GM23338 (cell line): Measurements from ENCODE around the gene NET1. TPM values are rescaled to one million over a fixed set of nuclear protein-coding genes. Genes with fewer than 3 reads are reported as not detected.

Experiments used
- ATAC-seq: fragments of 200-7000 bp; cut with Tn5 transposase; 3 replicates; pipeline ENCODE4 v1.9.1; 2020
- DNase-seq: peaks from one replicate; pipeline ENCODE4 v3.0.0-alpha.2; 2015; ENCODE audit warnings: low spot score
- H2AFZ ChIP-seq: fragments of 200-600 bp; sonication (generic); 2 replicates; pipeline ENCODE4 v1.8.0; 2016; ENCODE audit warnings: antibody characterized with exemption, mild to moderate bottlenecking, moderate library complexity
- H3F3A ChIP-seq: fragments of 200-600 bp; sonication (generic); replicated peaks from 2 replicates; pipeline ENCODE4 v1.8.0; 2017; ENCODE audit warnings: antibody characterized with exemption, mixed run types, low read depth
- H3K27ac ChIP-seq: fragments of 200-600 bp; sonication (generic); 2 replicates; pipeline ENCODE4 v1.6.1; 2016; ENCODE audit warnings: low read depth
- H3K27me3 ChIP-seq: fragments of 200-600 bp; sonication (generic); 2 replicates; pipeline ENCODE4 v1.8.0; 2016; ENCODE audit warnings: mild to moderate bottlenecking, mixed run types, moderate library complexity; ENCODE audit not compliant: insufficient read depth
- H3K36me3 ChIP-seq: fragments of 200-600 bp; sonication (generic); 2 replicates; pipeline ENCODE4 v1.8.0; 2016; ENCODE audit warnings: mild to moderate bottlenecking; ENCODE audit not compliant: insufficient read depth
- H3K4me1 ChIP-seq: fragments of 200-600 bp; sonication (generic); 2 replicates; pipeline ENCODE4 v1.8.0; 2016; ENCODE audit warnings: mild to moderate bottlenecking, moderate library complexity; ENCODE audit not compliant: insufficient read depth
- H3K4me2 ChIP-seq: fragments of 200-600 bp; sonication (generic); 2 replicates; pipeline ENCODE4 v1.7.1; 2017; ENCODE audit warnings: mixed run types
- H3K4me3 ChIP-seq: fragments of 200-600 bp; sonication (generic); 2 replicates; pipeline ENCODE4 v1.6.1; 2016; ENCODE audit warnings: mixed run types
- H3K79me2 ChIP-seq: fragments of 200-600 bp; sonication (generic); replicated peaks from 2 replicates; pipeline ENCODE4 v1.8.0; 2017; ENCODE audit warnings: mild to moderate bottlenecking; ENCODE audit not compliant: insufficient read depth
- H3K9me2 ChIP-seq: fragments of 200-600 bp; sonication (generic); 2 replicates; pipeline ENCODE4 v1.8.0; 2017; ENCODE audit not compliant: insufficient read depth
- H4K20me1 ChIP-seq: fragments of 200-600 bp; sonication (generic); replicated peaks from 2 replicates; pipeline ENCODE4 v1.8.0; 2017; ENCODE audit warnings: mild to moderate bottlenecking; ENCODE audit not compliant: insufficient read depth
- H3K27ac Mint-ChIP-seq: 2 replicates; pipeline ENCODE4 v1.8.0; 2020; ENCODE audit warnings: inconsistent platforms, mild to moderate bottlenecking, moderate library complexity, mixed read lengths
- H3K27me3 Mint-ChIP-seq: 3 replicates; pipeline ENCODE4 v1.8.0; 2022; ENCODE audit warnings: low read depth, mild to moderate bottlenecking, moderate library complexity, mixed read lengths, inconsistent platforms; ENCODE audit not compliant: insufficient read depth, poor library complexity
- H3K36me3 Mint-ChIP-seq: 3 replicates; pipeline ENCODE4 v1.8.0; 2021; ENCODE audit warnings: low read depth, mild to moderate bottlenecking, inconsistent platforms, moderate library complexity, mixed read lengths
- H3K4me1 Mint-ChIP-seq: 3 replicates; pipeline ENCODE4 v1.8.0; 2020; ENCODE audit warnings: mild to moderate bottlenecking, inconsistent platforms, mixed read lengths
- H3K4me3 Mint-ChIP-seq: 3 replicates; pipeline ENCODE4 v1.8.0; 2021; ENCODE audit warnings: moderate library complexity, mild to moderate bottlenecking, inconsistent platforms, mixed read lengths
- H3K9me3 Mint-ChIP-seq: 3 replicates; pipeline ENCODE4 v1.8.0; 2020; ENCODE audit warnings: moderate library complexity, mild to moderate bottlenecking, inconsistent platforms, mixed read lengths
- CREB1 ChIP-seq: fragments of 250-450 bp; sonication (Bioruptor Pico); IDR thresholded peaks from 2 replicates; pipeline ENCODE4 v1.5.0; 2020; ENCODE audit warnings: low read depth, mild to moderate bottlenecking, moderate library complexity
- CTCF ChIP-seq, 2 experiments: fragments of 200-600 bp in 1 of 2; sonication (generic) in 1 of 2; conservative IDR thresholded peaks; 2 replicates each; pipeline versions ENCODE4 v1.5.1 to v1.6.1; 2016 to 2017; ENCODE audit warnings: antibody characterized with exemption in 2 of 2, low read depth in 2 of 2, mild to moderate bottlenecking in 2 of 2, moderate library complexity in 1 of 2
- EZH2 ChIP-seq: fragments of 200-600 bp; sonication (generic); IDR thresholded peaks from one replicate; pipeline ENCODE4 v1.8.0; 2017; ENCODE audit warnings: antibody characterized with exemption, mild to moderate bottlenecking, low read depth; ENCODE audit not compliant: unreplicated experiment
- EZH2phosphoT487 ChIP-seq: fragments of 200-600 bp; sonication (generic); IDR thresholded peaks from one replicate; pipeline ENCODE4 v1.8.1; 2018; ENCODE audit warnings: antibody characterized with exemption; ENCODE audit not compliant: unreplicated experiment
- NANOG ChIP-seq: IDR thresholded peaks from 2 replicates; pipeline ENCODE4 v1.6.1; 2016; ENCODE audit warnings: antibody characterized with exemption, borderline replicate concordance
- POLR2AphosphoS5 ChIP-seq: IDR thresholded peaks from 2 replicates; pipeline ENCODE4 v1.6.1; 2016; ENCODE audit warnings: antibody characterized with exemption, low read depth
- REST ChIP-seq: IDR thresholded peaks from one replicate; pipeline ENCODE4 v1.6.1; 2018; ENCODE audit warnings: antibody characterized with exemption; ENCODE audit not compliant: unreplicated experiment
- STAT1 ChIP-seq: IDR thresholded peaks from one replicate; pipeline ENCODE4 v1.6.1; 2016; ENCODE audit warnings: antibody characterized with exemption; ENCODE audit not compliant: unreplicated experiment
- ZNF114 ChIP-seq: fragments of 250-450 bp; sonication (Bioruptor Pico); IDR thresholded peaks from 2 replicates; pipeline ENCODE4 v1.5.0; 2020; ENCODE audit warnings: mild to moderate bottlenecking, moderate library complexity
- polyA plus RNA-seq: library from polyadenylated mRNA; unstranded; fragments of >200 nt; fragmentation: Nextera tagmentation; extraction: Ambion mirVana; gene quantifications from 2 replicates; pipeline ENCODE4 v1.2.1, GENCODE V29; 2016
- total RNA-seq: library from RNA; depleted of rRNA; stranded (reverse); fragments of >200 nt; shearing (Covaris generic); gene quantifications from 2 replicates; pipeline ENCODE4 v1.2.3, GENCODE V29; 2014
- TF ChIP-seq, protein P1 (sequence below): IDR thresholded peaks from 2 replicates; pipeline ENCODE4 v1.6.1; 2016; ENCODE audit warnings: antibody characterized with exemption
- TF ChIP-seq, protein P2 (sequence below): fragments of 250-450 bp; sonication (Bioruptor Pico); IDR thresholded peaks from 2 replicates; pipeline ENCODE4 v1.5.0; 2020; ENCODE audit warnings: mild to moderate bottlenecking, moderate library complexity

The NET1 gene
- total and polyA plus RNA-seq, 2 experiments from 2014 or later = 47.9 to 93.9 TPM

DNA sequence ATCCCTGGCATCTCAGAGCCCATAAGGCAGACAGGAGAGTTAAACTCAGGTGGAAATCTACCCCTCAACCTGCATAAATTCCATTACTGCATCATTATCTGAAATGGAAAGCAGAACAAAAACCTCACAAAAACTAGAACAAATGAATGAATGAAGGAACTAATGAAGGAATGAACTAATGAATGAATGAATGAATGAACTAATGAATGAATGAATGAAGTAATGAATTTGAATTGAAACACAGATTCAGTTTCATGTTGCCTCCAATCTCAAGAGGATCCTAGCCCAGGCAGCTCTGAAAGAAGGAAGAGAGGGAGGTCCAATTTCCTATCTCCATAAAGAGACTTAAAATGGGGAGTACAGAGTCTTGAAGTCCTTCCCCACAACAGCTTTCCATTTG lies 49.5 kb upstream of the NET1 start (continued):
- TF ChIP-seq EZH2phosphoT487 (no peak), POLR2AphosphoS5 (no peak), EZH2 (no peak), STAT1 (no peak)
- TF ChIP-seq, protein P1, sequence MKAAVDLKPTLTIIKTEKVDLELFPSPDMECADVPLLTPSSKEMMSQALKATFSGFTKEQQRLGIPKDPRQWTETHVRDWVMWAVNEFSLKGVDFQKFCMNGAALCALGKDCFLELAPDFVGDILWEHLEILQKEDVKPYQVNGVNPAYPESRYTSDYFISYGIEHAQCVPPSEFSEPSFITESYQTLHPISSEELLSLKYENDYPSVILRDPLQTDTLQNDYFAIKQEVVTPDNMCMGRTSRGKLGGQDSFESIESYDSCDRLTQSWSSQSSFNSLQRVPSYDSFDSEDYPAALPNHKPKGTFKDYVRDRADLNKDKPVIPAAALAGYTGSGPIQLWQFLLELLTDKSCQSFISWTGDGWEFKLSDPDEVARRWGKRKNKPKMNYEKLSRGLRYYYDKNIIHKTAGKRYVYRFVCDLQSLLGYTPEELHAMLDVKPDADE = no peak

- Mint-ChIP-seq H3K9me3 (peaks cover 6% of the 10 kb centered on the region), H3K27ac (no peak overlapping the region), H3K27me3 (peaks cover 9% of the 10 kb centered on the region), H3K36me3 (0 out of 3 replicates have a peak, but pooled peaks cover 2% of the 10 kb centered on the region), H3K4me3 (no peak overlapping the region), H3K4me1 (no peaks in the 10 kb centered on the region)
- no peaks in the 10 kb centered on the region for H3K79me2 ChIP-seq
- no peaks in the 10 kb centered on the region for H3F3A ChIP-seq
- no peak overlapping the region for H2AFZ ChIP-seq
- H3K36me3 ChIP-seq = no peaks in the 10 kb centered on the region
- no peak overlapping the region for H3K27ac ChIP-seq
- H3K27me3 ChIP-seq = no peaks in the 10 kb centered on the region
- H3K4me2 ChIP-seq = no peak overlapping the region
- ATAC-seq (no peak), DNase-seq (no peak)
- H4K20me1 ChIP-seq = no peaks in the 10 kb centered on the region
- peaks cover 6% of the 10 kb centered on the region; the same call in 1 of the 2 replicates for H3K9me2 ChIP-seq
- no peaks in the 10 kb centered on the region for H3K4me1 ChIP-seq
- no peak for TF ChIP-seq NANOG
- TF ChIP-seq, protein P1 = no peak
- no peak for TF ChIP-seq EZH2phosphoT487
- TF ChIP-seq, protein P2, sequence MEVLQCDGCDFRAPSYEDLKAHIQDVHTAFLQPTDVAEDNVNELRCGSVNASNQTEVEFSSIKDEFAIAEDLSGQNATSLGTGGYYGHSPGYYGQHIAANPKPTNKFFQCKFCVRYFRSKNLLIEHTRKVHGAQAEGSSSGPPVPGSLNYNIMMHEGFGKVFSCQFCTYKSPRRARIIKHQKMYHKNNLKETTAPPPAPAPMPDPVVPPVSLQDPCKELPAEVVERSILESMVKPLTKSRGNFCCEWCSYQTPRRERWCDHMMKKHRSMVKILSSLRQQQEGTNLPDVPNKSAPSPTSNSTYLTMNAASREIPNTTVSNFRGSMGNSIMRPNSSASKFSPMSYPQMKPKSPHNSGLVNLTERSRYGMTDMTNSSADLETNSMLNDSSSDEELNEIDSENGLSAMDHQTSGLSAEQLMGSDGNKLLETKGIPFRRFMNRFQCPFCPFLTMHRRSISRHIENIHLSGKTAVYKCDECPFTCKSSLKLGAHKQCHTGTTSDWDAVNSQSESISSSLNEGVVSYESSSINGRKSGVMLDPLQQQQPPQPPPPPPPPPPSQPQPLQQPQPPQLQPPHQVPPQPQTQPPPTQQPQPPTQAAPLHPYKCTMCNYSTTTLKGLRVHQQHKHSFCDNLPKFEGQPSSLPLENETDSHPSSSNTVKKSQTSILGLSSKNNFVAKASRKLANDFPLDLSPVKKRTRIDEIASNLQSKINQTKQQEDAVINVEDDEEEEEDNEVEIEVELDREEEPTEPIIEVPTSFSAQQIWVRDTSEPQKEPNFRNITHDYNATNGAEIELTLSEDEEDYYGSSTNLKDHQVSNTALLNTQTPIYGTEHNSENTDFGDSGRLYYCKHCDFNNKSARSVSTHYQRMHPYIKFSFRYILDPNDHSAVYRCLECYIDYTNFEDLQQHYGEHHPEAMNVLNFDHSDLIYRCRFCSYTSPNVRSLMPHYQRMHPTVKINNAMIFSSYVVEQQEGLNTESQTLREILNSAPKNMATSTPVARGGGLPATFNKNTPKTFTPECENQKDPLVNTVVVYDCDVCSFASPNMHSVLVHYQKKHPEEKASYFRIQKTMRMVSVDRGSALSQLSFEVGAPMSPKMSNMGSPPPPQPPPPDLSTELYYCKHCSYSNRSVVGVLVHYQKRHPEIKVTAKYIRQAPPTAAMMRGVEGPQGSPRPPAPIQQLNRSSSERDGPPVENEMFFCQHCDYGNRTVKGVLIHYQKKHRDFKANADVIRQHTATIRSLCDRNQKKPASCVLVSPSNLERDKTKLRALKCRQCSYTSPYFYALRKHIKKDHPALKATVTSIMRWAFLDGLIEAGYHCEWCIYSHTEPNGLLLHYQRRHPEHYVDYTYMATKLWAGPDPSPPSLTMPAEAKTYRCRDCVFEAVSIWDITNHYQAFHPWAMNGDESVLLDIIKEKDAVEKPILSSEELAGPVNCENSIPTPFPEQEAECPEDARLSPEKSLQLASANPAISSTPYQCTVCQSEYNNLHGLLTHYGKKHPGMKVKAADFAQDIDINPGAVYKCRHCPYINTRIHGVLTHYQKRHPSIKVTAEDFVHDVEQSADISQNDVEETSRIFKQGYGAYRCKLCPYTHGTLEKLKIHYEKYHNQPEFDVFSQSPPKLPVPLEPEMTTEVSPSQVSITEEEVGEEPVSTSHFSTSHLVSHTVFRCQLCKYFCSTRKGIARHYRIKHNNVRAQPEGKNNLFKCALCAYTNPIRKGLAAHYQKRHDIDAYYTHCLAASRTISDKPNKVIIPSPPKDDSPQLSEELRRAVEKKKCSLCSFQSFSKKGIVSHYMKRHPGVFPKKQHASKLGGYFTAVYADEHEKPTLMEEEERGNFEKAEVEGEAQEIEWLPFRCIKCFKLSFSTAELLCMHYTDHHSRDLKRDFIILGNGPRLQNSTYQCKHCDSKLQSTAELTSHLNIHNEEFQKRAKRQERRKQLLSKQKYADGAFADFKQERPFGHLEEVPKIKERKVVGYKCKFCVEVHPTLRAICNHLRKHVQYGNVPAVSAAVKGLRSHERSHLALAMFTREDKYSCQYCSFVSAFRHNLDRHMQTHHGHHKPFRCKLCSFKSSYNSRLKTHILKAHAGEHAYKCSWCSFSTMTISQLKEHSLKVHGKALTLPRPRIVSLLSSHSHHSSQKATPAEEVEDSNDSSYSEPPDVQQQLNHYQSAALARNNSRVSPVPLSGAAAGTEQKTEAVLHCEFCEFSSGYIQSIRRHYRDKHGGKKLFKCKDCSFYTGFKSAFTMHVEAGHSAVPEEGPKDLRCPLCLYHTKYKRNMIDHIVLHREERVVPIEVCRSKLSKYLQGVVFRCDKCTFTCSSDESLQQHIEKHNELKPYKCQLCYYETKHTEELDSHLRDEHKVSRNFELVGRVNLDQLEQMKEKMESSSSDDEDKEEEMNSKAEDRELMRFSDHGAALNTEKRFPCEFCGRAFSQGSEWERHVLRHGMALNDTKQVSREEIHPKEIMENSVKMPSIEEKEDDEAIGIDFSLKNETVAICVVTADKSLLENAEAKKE (CRISPR knock-in tag) = no peak
- no peak for TF ChIP-seq CREB1 (CRISPR knock-in tag)
- TF ChIP-seq CTCF (conservative IDR thresholded peaks at IDR 0.05; ENCODE audit: low read depth in 2 of 2) = no peak
- no peak for TF ChIP-seq STAT1
- TF ChIP-seq ZNF114 = no peak
- TF ChIP-seq EZH2 = no peak
- no peak for TF ChIP-seq REST
- no peak overlapping the region for H3K4me3 ChIP-seq
Measured at GRCh38 chr10:5364374-5364773, 48.0 kb upstream of the NET1 start.
